Heart left ventricle (tissue), 16 donors: ENCODE data around the gene ARHGAP10. TPM values are rescaled to one million over a fixed set of nuclear protein-coding genes. Genes with fewer than 3 reads are reported as not detected.

Experiments used
- ATAC-seq, 4 donors: fragments of 200-7000 bp; cut with Tn5 transposase; one replicate each; pipeline ENCODE4 v1.9.1; 2020 to 2022; ENCODE audit warnings: moderate library complexity in 4 of 4, mild to moderate bottlenecking in 3 of 4, moderate number of reproducible peaks in 1 of 4
- DNase-seq, 5 donors: peaks; one replicate each; pipeline ENCODE4 v3.0.0-alpha.2; 2020
- H3K27ac ChIP-seq, 12 donors: fragments of 200-600 bp; sonication (generic) in 4 of 12; one replicate each; pipeline versions ENCODE4 v1.5.0 to v1.8.0; 2016 to 2022; ENCODE audit warnings: mild to moderate bottlenecking in 2 of 12
- H3K27me3 ChIP-seq, 9 donors: fragments of 200-600 bp; sonication (generic) in 2 of 9; one replicate each; pipeline versions ENCODE4 v1.5.1 to v1.8.0; 2016 to 2022; ENCODE audit warnings: mild to moderate bottlenecking in 3 of 9
- H3K36me3 ChIP-seq, 9 donors: fragments of 200-600 bp; sonication (generic) in 2 of 9; one replicate each; pipeline versions ENCODE4 v1.5.0 to v1.8.0; 2018 to 2022; ENCODE audit warnings: mild to moderate bottlenecking in 2 of 9
- H3K4me1 ChIP-seq, 12 donors: fragments of 200-600 bp; sonication (generic) in 4 of 12; one replicate each; pipeline versions ENCODE4 v1.5.0 to v1.8.0; 2016 to 2022; ENCODE audit warnings: mild to moderate bottlenecking in 3 of 12
- H3K4me3 ChIP-seq, 12 donors: fragments of 200-600 bp; sonication (generic) in 4 of 12; one replicate each; pipeline versions ENCODE4 v1.5.0 to v1.8.0; 2017 to 2022; ENCODE audit warnings: mild to moderate bottlenecking in 9 of 12, moderate library complexity in 4 of 12
- H3K9me3 ChIP-seq, 12 donors: fragments of 200-600 bp; sonication (generic) in 4 of 12; one replicate each; pipeline versions ENCODE4 v1.5.0 to v1.8.0; 2016 to 2022; ENCODE audit warnings: mild to moderate bottlenecking in 1 of 12
- POLR2A ChIP-seq, 2 donors: fragments of 450-650 bp; IDR thresholded peaks; one replicate each; pipeline ENCODE4 v1.6.1; 2017; ENCODE audit warnings: antibody characterized with exemption in 2 of 2, mild to moderate bottlenecking in 2 of 2, moderate library complexity in 2 of 2
- WGBS, 4 donors: extraction: QIAGEN DNeasy Blood & Tissue Kit in 2 of 4; methylation state at CpG; one replicate each; pipeline versions ENCODE4 v1.1.5 to v1.1.7; 2013 to 2018; 5-methylcytosine and 5-hydroxymethylcytosine counted together
- intact Hi-C, 10 donors: fragments of 100-400 bp; cut with DNase I; formaldehyde crosslinking; loops; one replicate each; pipeline versions ENCODE4 v1.11.1 to v1.14.2; 2022
- polyA plus RNA-seq, 2 donors: library from polyadenylated mRNA; stranded (reverse); fragments of 200-250 nt; gene quantifications; one replicate each; pipeline ENCODE4 v1.2.3, GENCODE V29; 2013
- total RNA-seq, 9 donors: library from RNA; depleted of rRNA in 2 of 9; stranded (reverse); fragments of >200 nt in 2 of 9; fragmentation: NEBNext Ultra II Directional in 3 of 9; extraction: Animal tissue kit (Norgen Biotek cat#: 25700) in 3 of 9; gene quantifications; one replicate each; pipeline versions ENCODE4 v1.1.0 to v1.2.4, GENCODE V29; 2016 to 2023
- TF ChIP-seq, protein P1 (sequence below), 12 donors: fragments of 200-600 bp; sonication (generic) in 4 of 12; IDR thresholded peaks; one replicate each; pipeline versions ENCODE4 v1.5.0 to v1.8.0; 2018 to 2022; ENCODE audit warnings: antibody characterized with exemption in 12 of 12, mild to moderate bottlenecking in 5 of 12
- donor health status: ischemic (EF 13 %, LVEDD 7.1; RV severe dilation, severe dysfunction).
- donor health status: healthy with polysubstance abuse.
- donor health status: DM: no; HTN: yes; CAD: no.
- donor health status: DM: no; HTN: no; CAD: no.
- donor health status: ischemic (EF 25% LVEDD 6.9; RV normal size, moderate dysfunction).
- donor health status: ischemic (EF 25% LVEDD 5.7; RV mildly dilated, moderate dysfunction).
- donor health status: healthy.
- donor health status: DM: yes; HTN: yes; CAD: no.
- donor health status: ischemic (EF 35%, LVEDD 5.7; RV mildly dilated, moderate dysfunction).
- donor health status: nonischemic (EF 11% LVEDD 7.7; RV severe dilation, severe dysfunction).
- donor health status: DM: yes; HTN: yes; CAD: no.
- donor health status: PGD.
- donor health status: ischemic (EF 29% LVEDD 5.4; RV normal size, mild dysfunction).
- donor health status: nonischemic (EF 23%, LVEDD 6.1; RV moderate dilation, normal function).

The ARHGAP10 gene
- total and polyA plus RNA-seq, 11 donors: 30.6 to 73.7 (median 51.7) TPM

DNA sequence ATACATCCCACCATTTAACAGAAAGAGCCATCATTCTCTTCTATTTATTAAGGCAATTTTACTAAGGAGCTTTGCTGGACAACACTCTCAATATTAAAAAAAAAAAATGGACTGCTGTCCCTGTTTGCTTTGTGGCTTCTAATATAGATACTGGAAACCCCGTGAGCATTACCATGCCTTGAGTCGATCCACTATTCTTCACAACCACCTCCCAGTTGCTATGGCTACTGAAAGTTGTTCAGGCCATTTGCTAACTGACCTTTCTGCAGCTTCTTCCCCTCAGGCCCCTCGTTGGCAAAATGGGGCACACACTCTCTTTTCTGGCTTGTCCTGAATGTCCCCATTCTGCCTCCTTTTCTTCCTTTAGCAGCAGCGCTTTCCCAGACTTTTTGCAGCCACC is 369.9 kb downstream of the ARHGAP10 start:
- Histone ChIP-seq H3K9me3 (peaks cover 0 to 10% (median 5%) of the 10 kb centered on the region in 12 donors), H3K27me3 (no peaks in the 10 kb centered on the region), H3K4me3 (no peak overlapping the region), H3K27ac (no peak overlapping the region), H3K4me1 (peaks cover 0 to 21% (median 6%) of the 10 kb centered on the region in 12 donors), H3K36me3 (peaks cover 0 to 20% (median 0%) of the 10 kb centered on the region in 9 donors)
- no peak for ATAC-seq
- intact Hi-C loops: no loop called here
- TF ChIP-seq, protein P1, sequence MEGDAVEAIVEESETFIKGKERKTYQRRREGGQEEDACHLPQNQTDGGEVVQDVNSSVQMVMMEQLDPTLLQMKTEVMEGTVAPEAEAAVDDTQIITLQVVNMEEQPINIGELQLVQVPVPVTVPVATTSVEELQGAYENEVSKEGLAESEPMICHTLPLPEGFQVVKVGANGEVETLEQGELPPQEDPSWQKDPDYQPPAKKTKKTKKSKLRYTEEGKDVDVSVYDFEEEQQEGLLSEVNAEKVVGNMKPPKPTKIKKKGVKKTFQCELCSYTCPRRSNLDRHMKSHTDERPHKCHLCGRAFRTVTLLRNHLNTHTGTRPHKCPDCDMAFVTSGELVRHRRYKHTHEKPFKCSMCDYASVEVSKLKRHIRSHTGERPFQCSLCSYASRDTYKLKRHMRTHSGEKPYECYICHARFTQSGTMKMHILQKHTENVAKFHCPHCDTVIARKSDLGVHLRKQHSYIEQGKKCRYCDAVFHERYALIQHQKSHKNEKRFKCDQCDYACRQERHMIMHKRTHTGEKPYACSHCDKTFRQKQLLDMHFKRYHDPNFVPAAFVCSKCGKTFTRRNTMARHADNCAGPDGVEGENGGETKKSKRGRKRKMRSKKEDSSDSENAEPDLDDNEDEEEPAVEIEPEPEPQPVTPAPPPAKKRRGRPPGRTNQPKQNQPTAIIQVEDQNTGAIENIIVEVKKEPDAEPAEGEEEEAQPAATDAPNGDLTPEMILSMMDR (IDR thresholded peaks at IDR 0.05): no peak
- no peak for TF ChIP-seq POLR2A (IDR thresholded peaks at IDR 0.05)
- WGBS, 4 donors: 61 to 80% (median 72%) methylated on average over 4 of the region's 4 CpGs
- DNase-seq: no peak

DNA sequence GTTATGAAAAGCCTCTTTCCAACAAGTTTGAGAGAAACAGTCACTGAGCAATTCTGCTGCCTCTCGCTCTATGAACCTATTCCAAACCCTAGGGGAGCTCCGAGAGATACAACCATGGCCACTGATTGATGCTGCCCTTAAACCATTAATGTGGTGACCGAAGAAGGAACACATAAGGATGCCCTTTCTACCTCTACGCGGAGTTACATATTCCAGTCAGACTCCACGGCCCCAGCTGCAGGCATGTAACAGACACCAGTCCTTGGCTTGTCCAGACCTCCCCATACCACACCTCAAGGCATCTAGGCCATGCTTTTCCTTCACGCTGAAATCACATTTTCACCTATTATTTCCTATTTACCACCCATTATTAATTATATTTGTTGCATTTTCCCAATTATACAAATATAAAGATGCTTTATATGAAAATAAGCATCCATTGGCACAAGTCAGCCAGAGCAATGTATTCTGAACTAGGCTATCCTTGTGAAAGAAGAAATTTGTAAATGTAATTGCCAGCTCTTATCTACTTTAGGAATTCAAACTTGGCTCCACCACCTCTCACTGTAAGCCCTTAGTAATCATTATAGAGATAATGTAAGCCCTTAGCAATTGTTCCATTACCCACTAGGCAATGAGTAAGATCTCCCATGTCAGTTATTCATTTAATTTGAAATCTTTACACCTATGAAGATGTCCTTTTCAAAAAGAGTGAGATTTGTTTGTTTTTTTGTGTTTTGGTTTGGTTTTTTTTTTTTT is 371.9 kb downstream of the ARHGAP10 start:
- peak in 3 of 4 donors; percentile 49 to 85 (median 72) for ATAC-seq
- TF ChIP-seq, protein P1 (IDR thresholded peaks at IDR 0.05): no peak
- TF ChIP-seq POLR2A (IDR thresholded peaks at IDR 0.05): no peak
- Histone ChIP-seq H3K27ac (peak overlapping the region in 1 of 12 donors; percentile 26), H3K4me1 (peaks cover 0 to 21% (median 6%) of the 10 kb centered on the region in 12 donors), H3K9me3 (peaks cover 0 to 16% (median 6%) of the 10 kb centered on the region in 12 donors), H3K36me3 (peaks cover 0 to 37% (median 2%) of the 10 kb centered on the region in 9 donors), H3K4me3 (no peak overlapping the region), H3K27me3 (no peaks in the 10 kb centered on the region)
- 80 to 82% (median 81%) methylated on average over 7 of the region's 7 CpGs for WGBS, 4 donors
- no peak for DNase-seq
- intact Hi-C loops: no loop called here

DNA sequence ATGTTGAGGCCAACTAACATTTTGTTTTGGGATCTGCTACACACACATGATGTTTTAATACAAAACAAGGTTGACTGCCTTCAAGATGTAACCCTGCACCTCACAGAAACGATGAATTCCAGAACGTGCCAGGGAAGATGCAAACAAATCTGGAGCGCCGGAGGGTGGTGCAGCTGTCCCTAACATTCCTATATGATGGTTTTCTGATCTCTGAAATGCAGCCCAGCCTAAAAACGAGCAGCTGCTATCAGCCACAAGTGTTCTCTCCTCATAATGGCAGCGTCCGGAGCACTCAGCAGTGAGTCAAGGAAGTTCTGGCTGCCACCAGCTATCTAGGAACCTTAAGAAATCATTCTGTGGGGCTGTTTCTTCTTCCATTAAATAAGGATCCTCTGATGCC is 376.9 kb downstream of the ARHGAP10 start:
- intact Hi-C loops: no loop called here
- DNase-seq (no peak), ATAC-seq (no peak)
- Histone ChIP-seq H3K36me3 (peaks cover 0 to 80% (median 26%) of the 10 kb centered on the region in 9 donors), H3K27me3 (no peaks in the 10 kb centered on the region), H3K9me3 (peaks cover 0 to 16% (median 6%) of the 10 kb centered on the region in 12 donors), H3K4me1 (peaks cover 0 to 8% (median under 1%) of the 10 kb centered on the region in 12 donors), H3K27ac (no peak overlapping the region), H3K4me3 (no peak overlapping the region)
- no peak for TF ChIP-seq POLR2A (IDR thresholded peaks at IDR 0.05)
- TF ChIP-seq, protein P1 (IDR thresholded peaks at IDR 0.05): no peak
- WGBS, 4 donors: 85 to 92% (median 88%) methylated on average over 7 of the region's 7 CpGs

DNA sequence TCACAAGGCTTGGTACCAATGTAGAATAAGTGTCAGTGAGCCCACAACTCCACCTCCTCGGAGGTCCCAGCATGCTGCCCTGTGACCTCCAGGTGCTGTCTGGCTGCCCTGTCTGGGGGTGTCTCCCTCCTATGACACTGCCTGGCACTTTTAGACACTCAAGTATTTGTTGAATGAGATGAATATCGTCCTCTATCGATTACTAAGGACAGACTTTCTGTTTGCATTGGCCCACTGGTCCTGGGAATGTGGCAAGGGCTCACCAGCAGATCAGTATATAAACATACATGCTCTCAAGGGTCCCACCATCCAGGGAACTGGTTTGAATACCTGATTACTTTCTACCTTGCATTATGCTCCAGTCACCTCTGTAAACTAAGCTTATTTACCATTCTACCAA is 377.3 kb downstream of the ARHGAP10 start:
- peaks cover 0 to 80% (median 28%) of the 10 kb centered on the region in 9 donors for H3K36me3 ChIP-seq
- no peak overlapping the region for H3K27ac ChIP-seq
- no peak overlapping the region for H3K4me3 ChIP-seq
- H3K9me3 ChIP-seq: peaks cover 0 to 16% (median 6%) of the 10 kb centered on the region in 12 donors
- DNase-seq (no peak), ATAC-seq (no peak)
- intact Hi-C loops: no loop called here
- peaks cover 0 to 4% (median 0%) of the 10 kb centered on the region in 12 donors for H3K4me1 ChIP-seq
- WGBS, 4 donors: 90 to 94% (median 93%) methylated on average over 3 of the region's 3 CpGs
- TF ChIP-seq, protein P1 (IDR thresholded peaks at IDR 0.05): no peak
- TF ChIP-seq POLR2A (IDR thresholded peaks at IDR 0.05): no peak
- no peaks in the 10 kb centered on the region for H3K27me3 ChIP-seq
